PC-3 (cell line): ENCODE data around the gene CXCL5.

Experiments
- CTCF ChIP-seq: fragments of 300-600 bp; sonication (generic); conservative IDR thresholded peaks from 2 replicates; pipeline ENCODE4 v1.5.1; 2017; ENCODE audit warnings: antibody characterized with exemption, low read depth, mild to moderate bottlenecking, low read length
- EZH2 ChIP-seq: fragments of 300-600 bp; sonication (generic); IDR thresholded peaks from one replicate; pipeline ENCODE4 v1.6.1; 2017; ENCODE audit warnings: antibody characterized with exemption, mild to moderate bottlenecking, low read length; ENCODE audit not compliant: unreplicated experiment
- EZH2phosphoT487 ChIP-seq: fragments of 300-600 bp; sonication (generic); IDR thresholded peaks from 2 replicates; pipeline ENCODE4 v1.6.1; 2018; ENCODE audit warnings: mild to moderate bottlenecking, antibody characterized with exemption, low read length, borderline replicate concordance

- TF ChIP-seq CTCF (no peak), EZH2phosphoT487 (no peak), EZH2 (no peak)
Measured at GRCh38 chr4:74045247-74045646, 46.8 kb upstream of the CXCL5 start.
